ENCODE results near the gene NQO2.
"Not testable (repeated sequence)": the region's sequence is repeated elsewhere in the genome, so short reads cannot be mapped to it uniquely, and the experiment has no call there.

Gene NQO2

GRCh38 chr6:3039384-3039783 is 39.7 kb downstream of the NQO2 start:
- no peak for DNase-seq (ENCODE audit: low spot score)

DNA sequence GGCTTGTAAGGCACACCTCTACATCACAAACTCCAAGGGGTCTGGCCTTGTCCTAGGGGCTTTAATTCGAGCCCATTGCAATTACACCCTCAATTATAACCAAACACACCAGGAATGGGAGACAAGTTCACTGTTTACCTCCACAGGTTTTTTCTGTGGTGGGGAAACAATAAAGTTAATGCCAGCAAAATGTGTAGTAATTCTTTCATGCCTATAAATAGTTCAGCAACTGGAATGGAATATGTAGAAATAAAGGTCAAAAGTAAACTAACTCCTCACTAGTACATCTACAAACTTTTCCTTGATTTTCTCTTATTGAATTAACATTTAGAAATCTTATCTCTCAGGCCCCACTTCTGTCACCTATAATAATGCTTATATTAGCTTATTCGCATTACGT is 41.5 kb downstream of the NQO2 start:
- DNase-seq (ENCODE audit: low spot score), result no peak

- peak; percentile 75 for DNase-seq (ENCODE audit: low spot score)
Measured at GRCh38 chr6:3041606-3042005, 41.9 kb downstream of the NQO2 start.

GRCh38 chr6:3045369-3045768 is 45.7 kb downstream of the NQO2 start:
- no peak for DNase-seq (ENCODE audit: low spot score)

DNA sequence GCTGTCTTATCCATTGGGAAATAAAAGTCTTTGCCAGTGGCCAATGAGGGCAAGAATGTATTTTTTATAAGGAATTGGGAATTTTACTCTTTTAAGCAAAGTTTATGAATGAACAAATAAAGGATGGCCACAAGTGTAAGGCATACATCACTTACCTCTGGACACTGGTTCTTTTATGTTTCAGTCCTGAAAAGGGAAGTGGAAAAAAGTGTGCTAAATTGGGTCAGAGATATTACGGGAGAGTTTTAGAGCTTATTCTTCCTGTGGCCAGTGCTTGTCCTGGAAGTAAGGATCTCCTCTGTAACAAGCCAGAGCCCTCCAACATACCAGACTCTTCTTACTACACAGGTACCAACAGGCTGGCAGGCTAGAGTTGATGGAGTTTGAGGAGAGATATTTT is 46.1 kb downstream of the NQO2 start:
- no peak for DNase-seq (ENCODE audit: low spot score)

GRCh38 chr6:3046295-3046694 is 46.6 kb downstream of the NQO2 start:
- no peak for DNase-seq (ENCODE audit: low spot score)

DNA sequence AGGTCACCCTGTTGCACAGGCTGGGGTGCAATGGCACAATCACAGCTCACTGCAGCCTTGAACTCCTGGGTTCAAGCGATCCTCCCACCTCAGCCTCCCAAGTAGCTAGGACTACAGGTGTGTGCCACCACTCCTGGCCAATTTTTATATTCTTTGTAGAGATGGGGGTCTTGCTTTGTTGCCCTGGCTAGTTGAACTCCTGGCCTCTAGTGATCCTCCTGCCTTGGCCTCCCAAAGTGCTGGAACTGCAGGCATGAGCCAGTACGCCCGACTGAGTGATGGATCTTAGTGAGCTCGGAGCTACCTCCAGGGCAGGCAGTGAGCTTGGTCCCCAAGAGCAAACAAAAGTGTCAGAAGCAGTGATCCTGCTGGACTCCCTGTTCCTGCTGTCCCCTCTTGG is 48.3 kb downstream of the NQO2 start:
- DNase-seq (ENCODE audit: low spot score), result not testable (repeated sequence)

DNA sequence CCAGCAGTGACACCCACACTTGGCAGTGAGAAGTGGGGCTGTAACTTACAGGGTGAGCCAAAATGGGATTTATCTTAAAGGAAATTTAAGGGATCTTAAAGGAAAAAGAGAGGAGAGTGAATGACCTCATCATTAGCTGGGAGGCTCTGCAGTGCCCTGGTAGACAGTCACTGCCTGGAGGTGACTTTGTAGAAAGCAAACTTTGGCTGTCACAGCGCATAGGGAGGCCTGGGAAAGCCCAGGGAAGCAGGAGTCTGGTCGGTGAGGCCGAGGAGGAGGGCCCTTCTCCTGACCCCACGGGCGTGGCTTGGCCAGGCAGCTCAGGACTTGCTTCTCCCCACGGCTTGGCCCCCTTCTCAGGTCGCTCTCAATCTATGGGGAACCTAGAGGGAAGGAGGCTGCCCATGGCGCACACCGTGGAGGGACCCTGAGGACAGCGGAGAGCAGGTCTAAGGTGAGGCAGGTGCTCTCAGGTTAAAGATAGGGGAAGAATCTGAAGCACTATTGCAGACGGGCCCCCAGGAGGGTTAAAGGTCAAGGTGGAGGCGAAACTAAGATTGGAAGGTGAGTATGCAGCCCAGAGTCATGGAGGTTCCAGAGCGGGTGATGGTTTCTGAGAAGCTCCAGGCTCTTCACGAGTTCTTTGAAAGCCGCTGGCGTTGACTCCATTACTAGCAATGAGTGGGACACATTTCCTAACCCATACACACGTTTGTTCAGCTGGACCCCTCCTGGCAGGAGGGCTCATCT is 53.0 kb downstream of the NQO2 start:
- peak; percentile 12 for DNase-seq (ENCODE audit: low spot score)

DNA sequence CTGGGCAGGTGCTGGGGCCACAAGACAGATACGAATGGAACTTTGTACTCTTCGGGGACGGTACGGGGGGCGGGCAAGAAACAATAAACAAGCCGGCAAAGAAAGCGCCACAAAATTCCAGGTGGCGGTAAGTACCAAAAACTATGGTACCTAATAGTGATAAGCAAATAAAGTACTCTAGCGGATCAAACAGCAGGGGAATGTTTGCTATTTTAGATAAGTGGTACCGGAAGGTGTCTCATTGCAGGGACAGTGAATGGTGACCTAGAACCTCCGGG is 53.5 kb downstream of the NQO2 start:
- DNase-seq (ENCODE audit: low spot score), result peak; percentile 26

- peak; percentile 43 for DNase-seq (ENCODE audit: low spot score)
Measured at GRCh38 chr6:3054229-3055157, 54.8 kb downstream of the NQO2 start.

DNA sequence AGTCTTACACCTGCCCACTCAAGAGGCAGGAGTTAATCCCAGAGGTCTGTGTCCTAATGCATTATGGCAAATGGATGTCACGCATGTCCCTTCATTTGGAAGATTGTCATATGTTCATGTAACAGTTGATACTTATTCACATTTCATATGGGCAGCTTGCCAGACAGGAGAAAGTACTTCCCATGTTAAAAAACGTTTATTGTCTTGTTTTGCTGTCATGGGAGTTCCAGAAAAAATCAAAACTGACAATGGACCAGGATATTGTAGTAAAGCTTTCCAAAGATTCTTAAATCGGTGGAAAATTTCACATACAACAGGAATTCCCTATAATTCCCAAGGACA is 55.4 kb downstream of the NQO2 start:
- not testable (repeated sequence) for DNase-seq (ENCODE audit: low spot score)

DNA sequence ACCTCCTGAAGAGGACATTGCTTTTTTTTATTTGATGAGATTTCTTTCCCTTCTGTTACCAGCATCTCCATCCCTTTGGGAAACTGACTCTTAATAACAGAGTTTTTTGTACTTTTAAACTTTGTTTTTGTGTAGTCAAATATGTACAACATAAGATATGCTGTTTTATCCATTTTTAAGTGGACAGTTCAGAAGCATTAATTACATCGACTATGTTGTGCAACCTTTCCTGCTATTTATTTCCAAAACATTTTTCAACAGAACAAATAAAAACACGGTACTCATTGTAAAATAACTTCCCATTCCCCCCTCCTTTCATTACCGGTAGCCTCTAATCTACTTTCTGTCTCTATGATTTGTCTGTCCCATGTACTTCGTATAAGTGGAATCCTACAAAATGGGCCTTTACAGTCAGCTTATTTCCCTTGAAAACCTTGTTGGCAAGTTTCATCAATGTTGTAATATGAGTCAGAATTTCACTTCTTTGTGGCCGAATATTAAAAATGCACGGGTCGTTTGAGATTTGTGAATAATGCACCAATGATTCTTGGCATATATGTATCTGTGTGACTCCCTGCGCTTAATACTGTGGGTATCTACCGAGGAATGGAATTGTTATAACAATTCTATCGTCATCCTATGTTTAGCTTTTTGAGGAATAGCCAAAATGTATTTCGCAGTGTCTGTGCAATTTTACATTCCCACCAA is 57.5 kb downstream of the NQO2 start:
- DNase-seq (ENCODE audit: low spot score), result no peak

- DNase-seq (ENCODE audit: low spot score), result no peak
Measured at GRCh38 chr6:3058957-3059356, 59.3 kb downstream of the NQO2 start.

GRCh38 chr6:3060092-3060491 is 60.4 kb downstream of the NQO2 start:
- DNase-seq (ENCODE audit: low spot score), result not testable (repeated sequence)

GRCh38 chr6:3061501-3061941 is 61.8 kb downstream of the NQO2 start:
- no peak for DNase-seq (ENCODE audit: low spot score)

DNA sequence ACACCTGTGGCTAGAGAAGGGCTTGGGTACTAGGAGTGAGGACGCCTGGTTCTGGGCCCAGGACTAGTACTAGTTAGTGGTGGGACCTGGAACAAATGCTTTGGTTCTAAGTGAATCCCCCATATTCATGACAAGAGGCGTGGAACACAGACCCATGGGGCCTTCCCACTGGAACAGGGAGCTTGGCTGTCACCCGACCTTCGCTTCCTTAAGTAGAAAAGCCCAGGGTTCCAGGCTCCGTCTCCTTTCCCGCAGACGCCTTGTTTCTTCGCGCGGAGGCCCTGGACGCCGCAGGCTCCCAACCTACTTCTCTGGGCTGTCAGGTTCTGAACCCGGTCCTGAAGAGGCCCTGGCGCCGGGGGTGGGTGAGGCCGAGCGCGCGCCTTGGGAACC is 63.6 kb downstream of the NQO2 start:
- DNase-seq (ENCODE audit: low spot score), result not testable (repeated sequence)

- peak; percentile 87 for DNase-seq (ENCODE audit: low spot score)
Measured at GRCh38 chr6:3063733-3064700, 64.3 kb downstream of the NQO2 start.

DNA sequence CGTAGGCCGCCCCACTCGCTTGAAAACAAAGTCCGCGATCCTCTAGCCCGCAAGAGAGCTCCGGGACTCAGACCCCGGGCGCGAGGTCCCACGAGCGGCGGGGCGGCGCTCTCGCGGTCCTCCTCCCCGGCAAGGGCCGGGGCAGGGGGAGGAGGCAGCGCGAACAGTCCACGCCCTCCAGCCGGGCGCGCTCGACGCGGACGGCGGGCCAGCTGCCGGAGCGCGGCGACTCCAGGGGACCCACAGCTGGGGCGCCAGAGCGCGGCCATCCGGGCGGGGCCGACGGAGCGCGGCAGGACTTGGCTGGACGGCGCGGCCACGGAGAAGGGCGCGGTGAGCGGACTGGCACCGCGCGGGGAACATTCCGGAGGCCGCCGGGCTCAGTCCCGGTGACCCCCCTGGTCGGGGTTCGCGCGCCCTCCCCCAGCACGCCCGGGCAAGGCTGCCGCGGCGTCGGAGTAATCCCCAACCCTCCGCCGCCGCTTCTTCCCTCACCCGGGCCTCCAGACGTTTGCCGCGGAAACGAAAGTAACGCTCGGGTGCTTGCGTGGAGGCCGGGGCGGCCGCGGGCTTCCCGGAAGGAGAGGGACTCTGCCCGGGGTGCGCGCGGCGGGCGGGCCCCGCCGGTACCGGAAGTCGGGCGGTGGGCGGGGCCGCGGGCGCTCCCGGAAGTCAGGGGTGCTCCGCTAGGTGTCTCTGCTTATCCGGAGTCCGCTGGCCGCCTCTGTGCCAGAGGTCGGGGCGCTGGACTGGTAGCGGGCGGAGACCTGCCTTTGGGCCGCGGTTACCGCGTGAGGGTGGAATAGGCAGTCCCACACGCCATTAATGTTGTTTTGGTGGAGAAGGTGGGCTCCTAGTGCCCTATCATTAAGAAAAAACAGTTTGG is 68.9 kb downstream of the NQO2 start, which contains the start of gene RIPK1:
Gene RIPK1 (plus strand): TSS at position 166 of the 886 bp plus-strand sequence. CDS start 8,330 bp downstream, outside the sequence.
- DNase-seq (ENCODE audit: low spot score), result peak; percentile 82
